ENCODE data around the gene KIAA0753. TPM values are rescaled to one million over a fixed set of nuclear protein-coding genes. Genes with fewer than 3 reads are reported as not detected.

The KIAA0753 gene
- total and polyA plus RNA-seq, 4 donors = 5.3 to 31.9 (median 12.8) TPM

DNA sequence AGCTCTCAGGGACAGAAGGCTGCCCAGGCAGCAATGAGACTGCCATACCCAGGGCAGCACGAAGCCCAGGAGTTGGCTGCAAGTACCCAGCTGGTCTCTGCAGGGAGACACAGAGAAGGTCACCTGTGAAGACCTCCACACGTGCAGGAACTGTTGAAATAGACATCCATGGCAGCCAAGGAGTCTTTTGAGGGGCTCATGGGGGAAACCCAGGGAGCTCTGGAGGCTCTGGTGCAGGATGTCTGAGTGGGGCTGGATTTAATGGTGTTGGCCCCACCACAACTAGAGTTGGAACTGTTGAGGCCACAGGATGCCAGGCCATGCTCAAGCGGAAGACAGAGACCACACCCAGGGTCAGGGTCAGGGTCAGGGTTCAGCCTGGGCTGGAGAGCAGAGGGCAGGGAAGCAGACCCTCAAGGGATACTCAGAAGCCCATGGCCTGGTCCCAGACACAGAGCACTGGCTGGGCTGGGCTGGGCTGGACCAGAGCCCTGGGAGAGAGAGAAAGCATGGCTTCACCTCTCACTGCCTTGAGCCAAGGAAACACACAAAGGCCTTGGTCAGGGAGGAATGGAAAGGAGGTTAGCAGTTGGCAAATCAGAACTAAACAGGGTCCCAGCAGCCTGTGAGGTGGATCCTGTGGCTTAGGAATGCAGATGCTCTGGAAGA lies 105.5 kb downstream of the KIAA0753 start:
- Histone ChIP-seq H3K36me3 (ENCODE audit: control insufficient read depth in 4 of 4, insufficient read depth in 4 of 4, low read length in 4 of 4) (peaks cover 0 to 3% (median 0%) of the 10 kb centered on the region in 4 donors), H3K27me3 (ENCODE audit: control insufficient read depth in 3 of 3, insufficient read depth in 3 of 3, low read length in 2 of 3) (no peaks in the 10 kb centered on the region), H3K27ac (ENCODE audit: low read depth in 1 of 2, low read length in 1 of 2) (no peak overlapping the region), H3K9me3 (ENCODE audit: control insufficient read depth in 4 of 4, insufficient read depth in 3 of 4, low read length in 3 of 4) (peaks cover 0 to 4% (median 2%) of the 10 kb centered on the region in 4 donors), H3K9ac (ENCODE audit: insufficient read depth in 1 of 2, low read length in 2 of 2) (no peak overlapping the region), H3K4me1 (ENCODE audit: control insufficient read depth in 5 of 5, insufficient read depth in 5 of 5, low read length in 5 of 5) (peaks cover 0 to 2% (median 0%) of the 10 kb centered on the region in 5 donors), H3K4me3 (no peak overlapping the region)
- ATAC-seq (ENCODE audit: insufficient read depth, low FRiP score) (no peak), DNase-seq (no peak)
- TF ChIP-seq, protein P1, sequence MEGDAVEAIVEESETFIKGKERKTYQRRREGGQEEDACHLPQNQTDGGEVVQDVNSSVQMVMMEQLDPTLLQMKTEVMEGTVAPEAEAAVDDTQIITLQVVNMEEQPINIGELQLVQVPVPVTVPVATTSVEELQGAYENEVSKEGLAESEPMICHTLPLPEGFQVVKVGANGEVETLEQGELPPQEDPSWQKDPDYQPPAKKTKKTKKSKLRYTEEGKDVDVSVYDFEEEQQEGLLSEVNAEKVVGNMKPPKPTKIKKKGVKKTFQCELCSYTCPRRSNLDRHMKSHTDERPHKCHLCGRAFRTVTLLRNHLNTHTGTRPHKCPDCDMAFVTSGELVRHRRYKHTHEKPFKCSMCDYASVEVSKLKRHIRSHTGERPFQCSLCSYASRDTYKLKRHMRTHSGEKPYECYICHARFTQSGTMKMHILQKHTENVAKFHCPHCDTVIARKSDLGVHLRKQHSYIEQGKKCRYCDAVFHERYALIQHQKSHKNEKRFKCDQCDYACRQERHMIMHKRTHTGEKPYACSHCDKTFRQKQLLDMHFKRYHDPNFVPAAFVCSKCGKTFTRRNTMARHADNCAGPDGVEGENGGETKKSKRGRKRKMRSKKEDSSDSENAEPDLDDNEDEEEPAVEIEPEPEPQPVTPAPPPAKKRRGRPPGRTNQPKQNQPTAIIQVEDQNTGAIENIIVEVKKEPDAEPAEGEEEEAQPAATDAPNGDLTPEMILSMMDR (IDR thresholded peaks at IDR 0.05; ENCODE audit: control extremely low read depth, extremely low read depth) = no peak
- WGBS, 2 donors = 76 to 86% methylated on average over 3 of the region's 3 CpGs

DNA sequence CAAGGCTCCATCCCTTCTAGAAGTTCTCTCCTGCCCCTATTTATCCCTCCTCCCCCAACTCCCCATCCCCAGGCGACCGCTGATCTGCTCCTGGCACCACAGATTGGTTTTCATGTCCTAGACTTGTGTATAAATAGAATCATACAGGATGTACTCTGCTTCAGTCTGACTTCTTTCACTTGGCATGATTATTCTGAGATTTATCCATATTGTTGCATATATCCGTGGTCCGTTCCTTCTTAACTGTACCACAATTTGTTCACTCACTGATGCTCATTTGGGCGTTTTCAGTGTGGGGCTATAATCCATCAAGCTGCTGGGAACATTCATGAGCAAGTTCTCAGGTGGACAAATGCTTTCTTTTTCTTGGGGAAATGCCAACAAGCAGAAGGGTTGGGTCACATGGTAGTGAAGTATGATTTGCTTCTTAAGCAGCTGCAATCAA lies 108.0 kb downstream of the KIAA0753 start:
- no peak overlapping the region for H3K9ac ChIP-seq (ENCODE audit: insufficient read depth in 1 of 2, low read length in 2 of 2)
- 63 to 90% methylated on average over 5 of the region's 5 CpGs for WGBS, 2 donors
- H3K4me1 ChIP-seq (ENCODE audit: control insufficient read depth in 5 of 5, insufficient read depth in 5 of 5, low read length in 5 of 5) = peaks cover 0 to 2% (median 0%) of the 10 kb centered on the region in 5 donors
- TF ChIP-seq, protein P1 (IDR thresholded peaks at IDR 0.05; ENCODE audit: control extremely low read depth, extremely low read depth) = no peak
- H3K36me3 ChIP-seq (ENCODE audit: control insufficient read depth in 4 of 4, insufficient read depth in 4 of 4, low read length in 4 of 4) = peaks cover 0 to 2% (median 0%) of the 10 kb centered on the region in 4 donors
- H3K4me3 ChIP-seq = no peak overlapping the region
- no peaks in the 10 kb centered on the region for H3K9me3 ChIP-seq (ENCODE audit: control insufficient read depth in 4 of 4, insufficient read depth in 3 of 4, low read length in 3 of 4)
- no peaks in the 10 kb centered on the region for H3K27me3 ChIP-seq (ENCODE audit: control insufficient read depth in 3 of 3, insufficient read depth in 3 of 3, low read length in 2 of 3)
- DNase-seq = no peak
- ATAC-seq (ENCODE audit: insufficient read depth, low FRiP score) = no peak
- H3K27ac ChIP-seq (ENCODE audit: low read depth in 1 of 2, low read length in 1 of 2) = no peak overlapping the region

DNA sequence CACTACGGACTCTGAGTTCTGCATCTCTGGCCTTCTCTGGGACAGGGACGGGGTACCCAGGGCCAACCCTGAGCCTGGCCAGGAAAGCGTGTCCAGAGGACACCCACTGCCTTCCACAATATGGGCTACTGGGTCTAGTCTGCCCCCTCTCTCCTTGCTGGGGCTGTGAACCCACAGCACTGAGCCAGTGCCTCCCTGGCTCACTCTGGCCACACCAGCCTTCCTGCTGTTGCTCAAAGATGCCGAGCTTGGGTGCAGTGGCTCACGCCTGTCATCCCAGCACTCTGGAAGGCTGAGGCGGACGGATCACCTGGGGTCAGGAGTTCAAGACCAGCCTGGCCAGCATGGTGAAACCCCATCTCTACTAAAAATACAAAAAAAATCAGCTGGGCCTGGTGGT lies 108.9 kb downstream of the KIAA0753 start:
- no peak overlapping the region for H3K9ac ChIP-seq (ENCODE audit: insufficient read depth in 1 of 2, low read length in 2 of 2)
- H3K4me3 ChIP-seq = no peak overlapping the region
- peaks cover 0 to 2% (median 0%) of the 10 kb centered on the region in 5 donors for H3K4me1 ChIP-seq (ENCODE audit: control insufficient read depth in 5 of 5, insufficient read depth in 5 of 5, low read length in 5 of 5)
- no peak overlapping the region for H3K27ac ChIP-seq (ENCODE audit: low read depth in 1 of 2, low read length in 1 of 2)
- H3K36me3 ChIP-seq (ENCODE audit: control insufficient read depth in 4 of 4, insufficient read depth in 4 of 4, low read length in 4 of 4) = peaks cover 0 to 1% (median 0%) of the 10 kb centered on the region in 4 donors
- DNase-seq = no peak
- no peaks in the 10 kb centered on the region for H3K27me3 ChIP-seq (ENCODE audit: control insufficient read depth in 3 of 3, insufficient read depth in 3 of 3, low read length in 2 of 3)
- WGBS, 2 donors = 89 to 93% methylated on average over 7 of the region's 7 CpGs
- TF ChIP-seq, protein P1 (IDR thresholded peaks at IDR 0.05; ENCODE audit: control extremely low read depth, extremely low read depth) = no peak
- no peaks in the 10 kb centered on the region for H3K9me3 ChIP-seq (ENCODE audit: control insufficient read depth in 4 of 4, insufficient read depth in 3 of 4, low read length in 3 of 4)
- ATAC-seq (ENCODE audit: insufficient read depth, low FRiP score) = no peak
